Stimulated activated CD8-positive, alpha-beta memory T cell treated with anti-CD3 and anti-CD28 coated beads, Interleukin-2, amount 100 ng/mL, for 48 hours (primary cell): ENCODE results near the gene PWWP2B.

ENCODE experiments used
- DNase-seq, 2 donors: peaks; one replicate each; pipeline ENCODE4 v3.0.0-alpha.2; 2020; ENCODE audit warnings: low read depth in 2 of 2

PWWP2B gene

GRCh38 chr10:132407243-132407746 lies 10.3 kb downstream of the PWWP2B start:
- DNase-seq = no peak

DNA sequence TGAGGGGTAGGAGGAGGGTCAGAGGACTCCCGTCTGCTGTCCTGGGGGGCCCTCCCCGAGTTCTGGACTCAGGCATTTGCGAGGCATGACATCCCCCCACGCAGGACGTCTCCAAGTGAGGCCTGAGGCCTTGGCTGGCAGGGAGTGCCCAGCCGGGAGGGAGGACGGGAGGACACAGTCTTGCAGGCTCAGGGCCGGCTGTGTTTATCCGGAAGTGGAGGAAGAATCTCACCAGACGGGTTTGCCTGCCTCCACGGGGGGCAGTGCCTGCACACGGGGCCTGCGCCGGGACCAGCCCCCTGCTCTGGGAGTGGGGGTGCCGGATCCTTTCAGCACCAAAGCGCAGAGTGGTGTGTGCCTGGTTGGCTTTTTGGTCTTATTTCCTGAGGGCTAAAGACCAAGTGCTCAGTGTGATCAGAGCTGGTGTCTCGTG lies 10.9 kb downstream of the PWWP2B start:
- DNase-seq = no peak

DNA sequence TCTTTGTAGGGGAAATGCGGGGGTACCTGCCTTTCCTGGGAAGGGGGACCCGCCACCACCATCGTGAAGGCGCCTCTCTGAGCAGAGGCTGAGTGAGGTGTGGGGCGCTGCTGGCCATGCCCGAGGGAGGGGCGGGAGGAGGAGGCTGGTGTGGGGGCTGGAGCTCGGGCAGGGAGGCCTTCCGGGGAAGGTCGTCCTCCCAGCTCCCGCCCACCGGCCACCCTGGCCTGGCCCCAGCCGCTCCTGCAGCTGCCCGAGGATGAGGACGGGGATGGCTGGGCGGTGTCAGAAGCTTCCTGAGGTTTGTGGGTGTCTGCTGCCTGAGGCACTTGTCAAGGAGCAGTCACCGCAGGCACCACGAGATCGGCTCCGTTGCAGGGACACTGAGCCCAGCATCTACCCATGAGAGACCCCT lies 11.4 kb downstream of the PWWP2B start:
- no peak for DNase-seq

DNA sequence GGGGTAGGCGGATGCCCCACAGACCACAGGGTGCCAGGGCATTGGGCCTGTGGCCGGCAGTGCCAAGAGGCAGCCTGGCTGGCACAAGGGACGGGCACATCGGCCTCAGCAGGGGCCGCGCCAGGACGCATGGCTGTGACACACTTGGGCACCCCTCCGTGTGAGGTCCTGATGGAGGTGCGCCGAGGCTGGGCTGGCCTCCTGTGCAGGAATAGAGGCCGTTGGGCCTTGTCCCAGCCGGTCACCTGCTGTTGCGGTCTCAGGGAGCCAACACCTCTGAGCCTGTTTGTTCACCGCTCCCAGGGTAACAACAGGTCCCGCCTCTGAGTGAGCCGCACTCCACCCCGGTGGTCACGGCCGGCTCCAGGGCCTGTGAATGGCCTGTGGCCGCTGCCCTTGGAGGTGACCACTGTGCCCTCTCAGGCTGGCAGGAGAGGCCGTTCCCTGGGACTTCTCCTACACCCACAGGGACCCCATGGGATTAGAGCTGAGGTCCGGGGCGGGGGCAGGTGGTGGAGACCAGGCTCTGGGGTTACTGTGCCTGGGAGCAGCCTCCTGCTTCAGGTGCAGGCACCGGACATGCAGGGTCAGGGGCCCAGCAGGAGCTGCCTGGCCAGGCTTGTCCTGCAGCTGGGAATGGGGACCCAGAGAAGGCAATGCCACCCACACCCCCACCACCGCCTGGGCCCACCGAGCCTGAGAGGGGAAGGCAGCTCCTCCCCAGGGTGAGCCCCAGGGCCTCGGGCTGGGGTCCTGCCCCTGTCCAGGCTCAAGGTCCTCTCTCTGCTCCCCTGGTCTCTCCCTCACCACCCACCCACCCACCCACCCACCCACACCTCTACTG lies 12.0 kb downstream of the PWWP2B start:
- DNase-seq = no peak

- no peak for DNase-seq
Observed at GRCh38 chr10:132409667-132410028, 12.6 kb downstream of the PWWP2B start.

GRCh38 chr10:132410056-132410778 lies 13.2 kb downstream of the PWWP2B start:
- no peak for DNase-seq

- DNase-seq = no peak
Observed at GRCh38 chr10:132410779-132411532, 14.0 kb downstream of the PWWP2B start.

DNA sequence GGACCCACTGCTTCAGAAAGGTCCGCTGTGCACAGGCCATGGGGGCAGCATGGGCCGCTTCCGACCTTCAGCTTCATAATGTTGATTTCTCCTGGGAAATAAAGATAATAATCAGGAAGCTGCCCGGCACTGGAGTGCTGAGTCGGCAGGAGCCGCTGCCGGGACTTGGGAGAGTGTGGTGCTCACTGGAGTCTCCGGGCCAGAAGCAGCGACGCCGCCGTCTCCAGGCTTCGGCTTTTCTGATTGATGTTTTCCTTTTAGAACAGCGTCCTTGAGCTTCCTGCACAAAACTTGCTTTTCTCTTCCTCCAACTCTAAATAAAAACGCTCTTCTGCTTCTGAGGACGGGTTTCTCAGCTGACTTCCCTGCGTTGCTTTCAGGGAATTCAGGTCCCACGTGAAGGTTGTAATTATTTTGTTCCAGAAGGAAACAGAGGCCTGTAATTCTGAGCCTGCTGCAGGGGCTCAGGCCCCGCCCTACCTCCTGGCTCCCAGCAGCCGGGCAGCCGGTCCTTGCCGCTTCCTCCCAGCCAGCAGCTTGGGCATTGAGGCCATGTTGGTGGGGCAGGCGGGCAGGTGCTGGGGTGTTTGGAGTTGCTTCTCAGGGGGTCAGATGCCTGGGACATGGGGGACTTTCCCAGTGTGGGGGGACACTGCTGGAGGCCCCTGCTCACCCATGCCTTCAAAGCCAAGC lies 14.7 kb downstream of the PWWP2B start:
- DNase-seq = no peak

DNA sequence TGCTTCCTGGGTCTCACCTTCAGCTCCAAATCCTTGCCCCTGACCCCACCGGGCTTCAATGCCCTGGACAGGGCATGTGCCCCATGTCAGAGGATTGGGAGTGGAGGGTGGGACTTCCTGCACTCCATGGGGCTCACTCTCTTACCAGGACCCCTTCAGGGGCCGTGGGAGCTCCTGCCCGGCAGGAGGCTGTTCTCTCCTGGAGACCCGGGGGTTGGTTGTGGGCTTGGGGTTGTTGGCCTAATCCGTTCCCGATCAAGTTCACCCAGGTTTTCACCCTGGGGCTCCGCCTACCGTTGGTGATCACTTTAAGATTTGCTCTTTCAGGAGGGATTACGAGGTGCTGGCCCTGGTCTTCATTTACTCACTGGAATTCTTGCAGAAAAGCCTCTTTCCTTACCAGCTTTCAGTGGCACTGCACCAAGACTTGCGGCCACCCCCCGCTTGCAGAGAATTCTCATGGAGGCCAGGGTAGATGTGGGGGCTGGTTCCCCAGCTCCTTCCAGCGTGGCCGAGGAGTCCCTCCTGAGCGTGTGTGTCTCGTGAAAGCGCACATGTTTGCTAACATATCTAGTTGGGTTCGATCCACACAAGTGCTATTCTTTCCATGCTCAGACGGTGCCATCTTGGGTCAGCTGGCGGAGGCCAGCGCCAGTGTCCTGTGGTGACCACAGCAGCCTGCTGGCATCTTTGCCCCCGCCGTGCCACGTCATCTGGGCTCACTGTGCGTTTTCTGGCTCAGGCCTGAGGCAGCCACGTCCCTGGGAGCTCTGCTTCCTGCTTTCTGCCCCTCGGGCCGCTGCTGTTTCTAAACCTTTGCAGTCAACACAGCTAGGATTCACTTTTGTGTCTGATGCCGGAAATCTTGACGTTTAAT lies 15.6 kb downstream of the PWWP2B start:
- no peak for DNase-seq

DNA sequence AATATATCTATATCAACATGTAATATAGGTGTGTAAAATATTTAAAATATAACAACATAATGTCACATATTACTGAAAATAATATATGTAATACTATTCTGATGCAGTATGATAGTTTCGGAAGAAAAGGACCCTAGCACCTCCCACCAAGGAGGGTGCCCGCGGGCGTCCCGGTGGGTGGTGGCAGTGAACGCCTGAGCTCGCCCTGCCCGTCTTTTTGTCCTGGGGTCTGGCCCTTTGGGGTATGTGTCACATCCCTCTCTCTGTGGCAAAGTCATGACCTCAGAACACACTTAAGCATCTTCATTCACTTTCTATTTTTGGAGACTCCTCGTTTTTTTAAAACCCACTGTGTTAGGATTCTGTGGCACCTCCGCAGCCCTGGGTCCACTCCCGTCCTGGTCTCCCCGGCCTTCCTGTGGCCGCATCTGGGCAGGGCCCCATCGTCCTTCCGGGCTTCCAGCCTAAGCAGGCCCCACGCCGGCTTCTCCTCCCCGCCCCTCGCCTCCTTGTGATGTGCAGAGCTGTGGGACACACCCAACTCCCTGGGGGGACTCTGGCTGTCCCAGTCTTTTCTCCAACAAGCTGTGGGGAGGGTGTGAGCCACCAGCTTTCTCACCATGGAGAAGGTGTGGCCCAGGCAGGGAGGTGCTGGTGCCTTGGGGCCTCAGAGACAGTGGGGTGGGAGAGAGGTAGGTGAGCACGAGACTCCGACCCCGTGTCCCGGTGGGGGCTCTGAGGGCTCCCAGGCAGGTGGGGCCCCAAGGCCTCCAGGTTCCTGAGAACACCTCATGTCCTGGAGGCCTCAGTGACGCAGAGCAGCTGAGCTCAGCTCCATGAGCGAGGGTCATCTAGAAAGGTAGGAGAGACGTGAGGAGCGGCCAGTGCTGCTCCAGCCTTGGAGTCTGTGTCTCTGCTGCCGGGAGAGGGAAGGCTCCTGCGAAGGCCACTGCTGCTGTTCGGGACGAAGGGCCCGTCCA lies 16.5 kb downstream of the PWWP2B start:
- DNase-seq = no peak

- DNase-seq = no peak
Observed at GRCh38 chr10:132414402-132415016, 17.5 kb downstream of the PWWP2B start.

GRCh38 chr10:132415255-132415654 lies 18.3 kb downstream of the PWWP2B start:
- DNase-seq = no peak

- no peak for DNase-seq
Observed at GRCh38 chr10:132415956-132416355, 19.0 kb downstream of the PWWP2B start.

DNA sequence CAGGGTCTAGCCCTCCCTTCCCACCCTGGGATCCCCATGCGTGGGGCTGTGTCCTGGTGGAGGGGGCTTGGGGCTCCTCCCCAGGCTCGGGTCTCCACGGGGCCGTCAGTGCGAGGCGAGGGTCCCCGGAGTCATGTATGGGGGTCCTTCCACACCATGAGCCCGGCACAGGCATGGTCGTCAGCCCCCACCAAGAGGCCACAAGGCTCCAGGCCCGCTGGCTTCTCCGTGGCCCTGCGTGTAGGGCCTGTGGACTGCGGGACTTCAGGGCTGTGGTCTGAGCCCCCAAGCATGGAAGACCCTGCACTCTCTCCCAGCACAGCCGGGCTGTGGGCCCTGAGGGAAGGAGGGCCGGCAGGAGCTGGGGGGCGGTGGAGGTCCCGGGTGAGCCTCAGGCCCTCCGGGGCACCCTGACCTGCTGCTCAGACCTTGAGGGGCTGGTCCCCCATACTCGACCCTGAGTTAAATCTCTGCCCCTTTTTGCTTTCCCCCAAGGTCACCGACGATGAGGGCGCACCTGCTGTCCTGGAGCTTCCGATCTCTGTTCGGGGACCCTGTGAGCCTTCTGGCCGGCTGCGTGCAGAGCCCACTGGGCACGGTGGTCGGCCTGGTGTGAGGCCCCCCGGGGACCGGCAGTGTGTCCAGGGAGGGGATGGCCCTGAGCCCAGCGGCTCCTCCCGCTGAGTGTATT lies 19.7 kb downstream of the PWWP2B start:
- DNase-seq = no peak

DNA sequence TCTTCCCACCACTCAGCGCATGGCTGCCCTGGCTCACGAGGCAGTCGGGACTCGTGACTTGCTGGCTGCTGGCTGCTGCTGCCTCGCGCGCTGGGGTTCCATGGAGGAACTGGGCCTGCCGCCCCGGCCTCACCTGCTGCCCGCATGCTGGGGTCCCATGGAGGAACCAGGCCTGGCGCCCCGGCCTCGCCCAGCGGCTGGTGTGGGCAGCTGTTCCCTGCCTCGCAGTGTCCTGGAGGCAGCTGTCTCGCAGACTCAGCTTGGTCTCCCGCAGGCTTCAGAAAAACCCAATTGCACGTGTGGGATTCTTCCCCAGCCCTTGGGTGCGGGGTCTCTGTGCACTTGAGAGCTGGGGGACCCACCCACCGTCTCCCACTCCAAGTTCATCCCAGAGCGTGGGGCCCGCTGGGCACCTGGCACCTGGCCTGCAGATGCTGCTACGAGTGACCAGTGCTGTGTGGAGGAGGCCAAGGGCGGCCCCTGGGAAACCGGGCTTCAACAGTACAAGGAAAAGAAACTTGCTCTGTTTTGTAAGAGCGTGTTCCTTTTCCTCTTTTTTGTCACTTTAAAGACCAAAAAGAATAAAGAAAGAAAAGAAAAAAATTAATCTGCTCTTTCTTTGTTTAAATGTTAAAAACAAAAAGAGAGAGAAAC lies 20.4 kb downstream of the PWWP2B start:
- no peak for DNase-seq

DNA sequence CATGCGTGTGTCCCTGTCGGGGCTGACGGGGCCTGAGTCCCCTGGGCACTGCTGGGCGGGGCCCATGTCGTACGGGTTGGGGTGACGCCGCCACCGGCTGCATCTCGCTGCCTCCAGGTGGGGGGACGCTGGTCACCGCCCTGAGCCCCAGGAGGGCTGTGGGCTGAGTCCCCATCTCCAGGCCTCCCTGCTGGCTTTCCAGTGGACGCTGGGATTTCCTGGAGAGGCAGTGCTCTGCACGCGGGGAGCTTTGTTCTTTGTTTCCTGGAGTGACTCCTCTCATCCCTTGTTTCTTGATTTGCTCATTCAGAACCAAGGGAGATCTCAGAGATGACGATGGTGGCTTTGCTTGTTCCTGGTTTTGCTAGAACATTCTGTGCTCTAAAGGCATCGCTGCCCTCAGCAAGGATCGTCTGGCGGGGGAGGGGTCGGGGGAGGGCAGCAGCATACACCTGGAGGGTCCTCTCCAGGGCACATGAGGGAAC lies 21.0 kb downstream of the PWWP2B start:
- DNase-seq = no peak

DNA sequence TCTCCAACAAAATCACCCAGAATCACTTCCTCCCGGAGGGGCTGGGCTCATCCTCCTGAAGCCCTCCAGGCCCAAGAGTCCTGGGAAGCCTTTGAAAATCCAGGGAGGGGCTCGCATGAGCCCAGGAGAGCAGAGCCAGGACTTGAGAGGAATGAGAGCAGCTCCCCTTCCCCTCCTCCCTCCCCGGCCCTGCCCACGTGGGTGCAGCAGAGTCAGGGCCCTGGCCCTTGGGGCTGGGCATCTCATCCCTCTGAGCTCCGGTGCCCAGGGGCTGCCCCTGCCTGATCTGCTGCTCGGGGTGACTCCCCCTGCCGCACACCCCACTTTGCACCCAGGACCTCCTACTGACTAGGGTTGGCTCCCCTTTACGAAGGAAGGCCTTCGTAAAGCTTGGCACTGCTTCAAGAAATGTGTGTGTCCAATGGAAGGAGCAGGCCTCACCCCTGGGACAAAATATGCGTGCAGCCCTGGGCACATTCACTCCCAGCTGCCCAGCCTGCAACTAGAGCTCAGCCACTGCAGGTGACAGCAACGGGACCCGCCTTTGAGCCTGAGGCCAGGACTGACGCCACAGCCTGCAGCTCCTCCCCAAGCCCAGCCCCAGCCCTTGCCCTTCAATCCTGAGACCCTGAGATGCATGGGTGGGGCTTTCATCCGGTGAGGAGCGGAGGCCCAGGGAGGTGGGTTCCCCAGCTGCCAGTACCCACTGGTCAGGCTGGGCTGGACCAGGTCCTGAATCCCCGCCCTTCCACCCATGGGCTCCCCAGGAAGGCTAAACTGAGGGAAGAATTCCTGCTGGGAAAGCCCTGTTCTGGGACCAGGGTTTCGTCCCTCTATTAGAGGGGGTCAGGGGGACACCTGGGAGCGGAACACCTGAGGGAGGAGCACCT lies 21.8 kb downstream of the PWWP2B start:
- no peak for DNase-seq
